Stomach (tissue), 9 donors: ENCODE results near the gene C1orf21. TPM values are rescaled to one million over a fixed set of nuclear protein-coding genes. Genes with fewer than 3 reads are reported as not detected.

Experiments used
- DNase-seq, 2 donors: peaks; one replicate each; pipeline versions ENCODE4 v3.0.0 to v3.0.0-alpha.2; 2013 to 2019
- H3K27ac ChIP-seq, 5 donors: fragments of 200-600 bp in 4 of 5; sonication (generic) in 4 of 5; one replicate each; pipeline ENCODE4 v1.5.1; 2013 to 2019; ENCODE audit warnings: mild to moderate bottlenecking in 1 of 5, moderate library complexity in 1 of 5
- H3K27me3 ChIP-seq, 3 donors: fragments of 200-600 bp; sonication (generic); one replicate each; pipeline ENCODE4 v1.5.1; 2017 to 2019; ENCODE audit warnings: mixed run types in 1 of 3
- H3K36me3 ChIP-seq, 4 donors: fragments of 200-600 bp; sonication (generic); 1 replicate in 3 of 4; 2 replicates in 1 of 4; pipeline ENCODE4 v1.5.1; 2016 to 2019
- H3K4me1 ChIP-seq, 4 donors: fragments of 200-600 bp; sonication (generic); one replicate each; pipeline ENCODE4 v1.5.1; 2016 to 2019
- H3K4me3 ChIP-seq, 4 donors: fragments of 200-600 bp; sonication (generic) in 3 of 4; one replicate each; pipeline ENCODE4 v1.5.1; 2016 to 2019; ENCODE audit warnings: mild to moderate bottlenecking in 1 of 4
- H3K9me3 ChIP-seq, 4 donors: fragments of 200-600 bp; sonication (generic); one replicate each; pipeline ENCODE4 v1.5.1; 2016 to 2019
- CTCF ChIP-seq, 7 experiments: fragments of 450-650 bp in 4 of 7; fragments of 200-600 bp in 3 of 7; sonication (generic) in 3 of 7; IDR thresholded peaks; one replicate each; pipeline ENCODE4 v1.5.1; 2016 to 2019; ENCODE audit warnings: antibody characterized with exemption in 7 of 7, control low read depth in 2 of 7, mild to moderate bottlenecking in 1 of 7
- EP300 ChIP-seq: sonication (generic); formaldehyde crosslinking; IDR thresholded peaks from one replicate; pipeline ENCODE4 v1.6.1; 2017; ENCODE audit warnings: antibody characterized with exemption
- POLR2A ChIP-seq, 4 donors: fragments of 450-650 bp; IDR thresholded peaks; one replicate each; pipeline ENCODE4 v1.6.1; 2016; ENCODE audit warnings: antibody characterized with exemption in 4 of 4, control low read depth in 2 of 4, mild to moderate bottlenecking in 1 of 4, moderate library complexity in 1 of 4
- POLR2AphosphoS5 ChIP-seq, 3 donors: sonication (generic); formaldehyde crosslinking; IDR thresholded peaks; one replicate each; pipeline ENCODE4 v1.6.1; 2016; ENCODE audit warnings: antibody characterized with exemption in 3 of 3
- WGBS, 5 donors: extraction: QIAGEN DNeasy Blood & Tissue Kit in 3 of 5; methylation state at CpG; one replicate each; pipeline versions ENCODE4 v1.1.5 to v1.1.7; 2013 to 2018; 5-methylcytosine and 5-hydroxymethylcytosine counted together
- intact Hi-C: fragments of 100-400 bp; cut with DNase I; formaldehyde crosslinking; loops from one replicate; pipeline ENCODE4 v1.15.1; 2023; ENCODE audit warnings: low total_unique reads
- polyA plus RNA-seq, 3 donors: library from polyadenylated mRNA; stranded (reverse); fragments of 200-250 nt; gene quantifications; one replicate each; pipeline ENCODE4 v1.2.3, GENCODE V29; 2013
- total RNA-seq, 5 donors: library from RNA; depleted of rRNA; stranded (reverse); fragments of >200 nt; gene quantifications; one replicate each; pipeline versions ENCODE4 v1.1.0 to v1.2.3, GENCODE V29; 2014 to 2016
- donor health status: healthy with polysubstance abuse.
- donor health status: Bipolar disorder and iron deficiency.
- donor health status: healthy.

C1orf21 gene
- total and polyA plus RNA-seq, 8 donors = 10.1 to 114 (median 37.4) TPM

- no peaks in the 10 kb centered on the region for H3K9me3 ChIP-seq
- no peaks in the 10 kb centered on the region for H3K36me3 ChIP-seq
- peaks cover 0 to 9% (median 0%) of the 10 kb centered on the region in 4 donors for H3K4me1 ChIP-seq
- H3K27ac ChIP-seq = no peak overlapping the region
- H3K4me3 ChIP-seq = no peak overlapping the region
- WGBS, 5 donors = 75 to 77% (median 77%) methylated on average over 3 of the region's 3 CpGs
- no peaks in the 10 kb centered on the region for H3K27me3 ChIP-seq
- DNase-seq = no peak
- TF ChIP-seq POLR2A (IDR thresholded peaks at IDR 0.05) (no peak), CTCF (IDR thresholded peaks at IDR 0.05) (no peak), EP300 (no peak), POLR2AphosphoS5 (IDR thresholded peaks at IDR 0.05) (no peak)
- intact Hi-C loops = no loop called here
These were observed 217.5 kb downstream of the C1orf21 start for GRCh38 chr1:184604152-184604900.

GRCh38 chr1:184605941-184606340, 219.1 kb downstream of the C1orf21 start:
- peak overlapping the region in 3 of 5 donors; percentile 17 to 74 (median 42) for H3K27ac ChIP-seq
- intact Hi-C loops = no loop called here
- no peaks in the 10 kb centered on the region for H3K36me3 ChIP-seq
- no peaks in the 10 kb centered on the region for H3K27me3 ChIP-seq
- H3K9me3 ChIP-seq = no peaks in the 10 kb centered on the region
- TF ChIP-seq CTCF (IDR thresholded peaks at IDR 0.05) (no peak), POLR2AphosphoS5 (IDR thresholded peaks at IDR 0.05) (no peak), EP300 (no peak), POLR2A (IDR thresholded peaks at IDR 0.05) (no peak)
- no peak for DNase-seq
- H3K4me1 ChIP-seq = peaks cover 0 to 17% (median 4%) of the 10 kb centered on the region in 4 donors
- no peak overlapping the region for H3K4me3 ChIP-seq
- 84 to 91% (median 89%) methylated on average over 4 of the region's 4 CpGs for WGBS, 5 donors

DNA sequence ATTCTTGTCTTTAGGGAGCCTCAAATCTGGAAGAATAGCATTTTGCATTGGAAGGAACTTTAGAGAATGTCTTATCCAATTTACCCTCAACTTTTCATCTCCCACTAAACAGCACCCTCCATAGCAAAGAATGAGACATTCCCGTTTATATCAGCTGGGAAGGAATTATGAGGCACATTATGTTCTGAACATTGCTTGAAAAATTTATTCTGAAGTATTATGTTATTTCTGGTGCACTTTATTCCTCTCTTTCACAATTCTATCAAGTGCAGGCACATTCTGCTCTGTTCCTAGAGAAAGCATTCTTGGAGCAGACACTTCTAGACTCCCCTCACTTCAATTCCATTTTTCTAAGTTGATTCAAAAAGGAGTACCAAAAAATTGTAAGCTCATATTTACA, 220.0 kb downstream of the C1orf21 start:
- intact Hi-C loops = no loop called here
- H3K27me3 ChIP-seq = no peaks in the 10 kb centered on the region
- DNase-seq = no peak
- H3K9me3 ChIP-seq = no peaks in the 10 kb centered on the region
- no peaks in the 10 kb centered on the region for H3K36me3 ChIP-seq
- peak overlapping the region in 3 of 5 donors; percentile 42 to 74 (median 59) for H3K27ac ChIP-seq
- peaks cover 0 to 25% (median 7%) of the 10 kb centered on the region in 4 donors for H3K4me1 ChIP-seq
- no peak for TF ChIP-seq POLR2A (IDR thresholded peaks at IDR 0.05)
- TF ChIP-seq POLR2AphosphoS5 (IDR thresholded peaks at IDR 0.05) = peak in 2 of 3 donors; percentile 36 to 78
- WGBS, 5 donors = 64 to 85% (median 73%) methylated on average over 1 of the region's 1 CpG
- no peak overlapping the region for H3K4me3 ChIP-seq

DNA sequence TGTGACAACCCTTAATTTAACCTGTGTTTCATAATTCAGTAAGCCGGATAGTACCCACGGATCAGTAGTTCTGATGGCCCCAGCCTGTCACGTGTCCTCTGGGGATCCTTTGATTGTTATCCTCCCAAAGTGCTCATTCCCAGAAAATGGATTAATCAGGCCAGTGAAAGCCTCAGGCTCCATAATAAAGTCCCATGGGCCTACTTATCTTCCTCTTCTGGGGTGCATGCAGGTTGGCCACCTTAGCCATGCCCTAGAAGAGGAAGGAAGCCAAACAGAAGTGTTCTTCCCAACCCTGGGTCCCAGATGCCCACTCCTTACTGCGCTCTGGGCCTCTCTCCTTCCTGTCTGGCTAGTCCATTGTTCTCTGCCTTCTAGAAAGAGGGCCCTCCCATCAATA, 221.8 kb downstream of the C1orf21 start:
- WGBS, 5 donors = 92 to 98% (median 96%) methylated on average over 4 of the region's 4 CpGs
- Histone ChIP-seq H3K9me3 (no peaks in the 10 kb centered on the region), H3K4me3 (no peak overlapping the region), H3K36me3 (no peaks in the 10 kb centered on the region), H3K27me3 (no peaks in the 10 kb centered on the region), H3K27ac (peak overlapping the region in 2 of 5 donors; percentile 54 to 85), H3K4me1 (peaks cover 0 to 25% (median 7%) of the 10 kb centered on the region in 4 donors)
- intact Hi-C loops = no loop called here
- TF ChIP-seq POLR2A (IDR thresholded peaks at IDR 0.05) = no peak
- no peak for TF ChIP-seq EP300
- TF ChIP-seq CTCF (IDR thresholded peaks at IDR 0.05) = no peak
- TF ChIP-seq POLR2AphosphoS5 (IDR thresholded peaks at IDR 0.05) = no peak
- no peak for DNase-seq

GRCh38 chr1:184608990-184609389, 222.2 kb downstream of the C1orf21 start:
- Histone ChIP-seq H3K4me3 (no peak overlapping the region), H3K27ac (peak overlapping the region in 2 of 5 donors; percentile 54 to 85), H3K4me1 (peaks cover 0 to 25% (median 7%) of the 10 kb centered on the region in 4 donors), H3K9me3 (no peaks in the 10 kb centered on the region), H3K36me3 (no peaks in the 10 kb centered on the region), H3K27me3 (no peaks in the 10 kb centered on the region)
- DNase-seq = no peak
- TF ChIP-seq POLR2AphosphoS5 (IDR thresholded peaks at IDR 0.05) (no peak), CTCF (IDR thresholded peaks at IDR 0.05) (no peak)
- intact Hi-C loops = no loop called here
